WTC11 (cell line): ENCODE results near the gene DPP9. TPM values are rescaled to one million over a fixed set of nuclear protein-coding genes. Genes with fewer than 3 reads are reported as not detected.
A peak's percentile ranks its signal among the peaks of the same experiment; 100 is the strongest.

Experiments
- ATAC-seq: fragments of 200-7000 bp; cut with Tn5 transposase; 2 replicates; pipeline ENCODE4 v1.10.0; 2021; ENCODE audit warnings: mild to moderate bottlenecking, moderate library complexity
- CTCF ChIA-PET: fragments of 300-600 bp; sonication (Branson Sonifier 250); formaldehyde crosslinking; loops from one replicate; lab custom pipeline; 2021; ENCODE audit warnings: antibody characterized with exemption; lab: Charles Lee
- POLR2A ChIA-PET: fragments of 350-600 bp; sonication (Branson Sonifier 250); formaldehyde crosslinking; loops from one replicate; lab custom pipeline; 2021; ENCODE audit warnings: antibody characterized with exemption; lab: Charles Lee
- DNase-seq: peaks from one replicate; pipeline ENCODE4 v3.0.0; 2021; ENCODE audit warnings: low spot score
- H3K27ac Mint-ChIP-seq: 2 replicates; pipeline ENCODE4 v1.8.0; 2021; ENCODE audit warnings: mixed read lengths
- H3K27me3 Mint-ChIP-seq: 2 replicates; pipeline ENCODE4 v1.8.0; 2021; ENCODE audit warnings: low read depth, mild to moderate bottlenecking, moderate library complexity, mixed read lengths
- H3K36me3 Mint-ChIP-seq: 2 replicates; pipeline ENCODE4 v1.8.0; 2021; ENCODE audit warnings: mixed read lengths
- H3K4me1 Mint-ChIP-seq: 2 replicates; pipeline ENCODE4 v1.8.0; 2022; ENCODE audit warnings: mixed read lengths
- H3K4me3 Mint-ChIP-seq: 2 replicates; pipeline ENCODE4 v1.8.0; 2021; ENCODE audit warnings: mild to moderate bottlenecking, moderate library complexity, mixed read lengths
- H3K9me3 Mint-ChIP-seq: 2 replicates; pipeline ENCODE4 v1.8.0; 2021; ENCODE audit warnings: mixed read lengths
- CREM ChIP-seq: sonication (generic); formaldehyde crosslinking; IDR thresholded peaks from 2 replicates; pipeline ENCODE4 v1.8.1; 2022; ENCODE audit warnings: mild to moderate bottlenecking, missing genetic modification reagents, moderate library complexity
- ETV6 ChIP-seq: sonication (generic); formaldehyde crosslinking; IDR thresholded peaks from 2 replicates; pipeline ENCODE4 v1.8.1; 2022; ENCODE audit warnings: mild to moderate bottlenecking, missing genetic modification reagents
- GRHL2 ChIP-seq: fragments of 250-450 bp; sonication (Bioruptor Pico); IDR thresholded peaks from 2 replicates; pipeline ENCODE4 v1.8.0; 2022; ENCODE audit warnings: mild to moderate bottlenecking, moderate library complexity; ENCODE audit not compliant: insufficient replicate concordance, severe bottlenecking
- JUN ChIP-seq: sonication (generic); formaldehyde crosslinking; IDR thresholded peaks from 2 replicates; pipeline ENCODE4 v1.8.0; 2023; ENCODE audit warnings: mild to moderate bottlenecking, missing genetic modification reagents
- MYBL2 ChIP-seq: sonication (generic); formaldehyde crosslinking; IDR thresholded peaks from 2 replicates; pipeline ENCODE4 v1.8.1; 2023; ENCODE audit warnings: mild to moderate bottlenecking, moderate library complexity, missing genetic modification reagents
- NFATC4 ChIP-seq: fragments of 250-450 bp; sonication (Bioruptor Pico); IDR thresholded peaks from 2 replicates; pipeline ENCODE4 v1.9.0; 2021; ENCODE audit warnings: mild to moderate bottlenecking
- NFE2L1 ChIP-seq: sonication (generic); formaldehyde crosslinking; IDR thresholded peaks from 2 replicates; pipeline ENCODE4 v1.8.1; 2023; ENCODE audit warnings: missing genetic modification reagents
- NR2C2 ChIP-seq: sonication (generic); formaldehyde crosslinking; IDR thresholded peaks from 2 replicates; pipeline ENCODE4 v1.8.0; 2022; ENCODE audit warnings: mild to moderate bottlenecking, missing genetic modification reagents
- NR3C1 ChIP-seq: sonication (generic); formaldehyde crosslinking; conservative IDR thresholded peaks from 2 replicates; pipeline ENCODE4 v1.8.1; 2023; ENCODE audit warnings: low read depth, mild to moderate bottlenecking, missing genetic modification reagents
- RELA ChIP-seq: sonication (generic); formaldehyde crosslinking; IDR thresholded peaks from 2 replicates; pipeline ENCODE4 v1.8.1; 2022; ENCODE audit warnings: missing genetic modification reagents, mild to moderate bottlenecking, borderline replicate concordance
- SMAD3 ChIP-seq: sonication (generic); formaldehyde crosslinking; IDR thresholded peaks from 2 replicates; pipeline ENCODE4 v1.8.0; 2022; ENCODE audit warnings: missing genetic modification reagents, mild to moderate bottlenecking, borderline replicate concordance
- SMAD4 ChIP-seq: sonication (generic); formaldehyde crosslinking; IDR thresholded peaks from 2 replicates; pipeline ENCODE4 v1.8.0; 2022; ENCODE audit warnings: mild to moderate bottlenecking, missing genetic modification reagents
- TEAD4 ChIP-seq: sonication (generic); formaldehyde crosslinking; IDR thresholded peaks from 2 replicates; pipeline ENCODE4 v1.8.0; 2022; ENCODE audit warnings: mild to moderate bottlenecking, missing genetic modification reagents
- TP53 ChIP-seq: sonication (generic); formaldehyde crosslinking; IDR thresholded peaks from 2 replicates; pipeline ENCODE4 v1.8.1; 2023; ENCODE audit warnings: mild to moderate bottlenecking, missing genetic modification reagents
- ZBTB21 ChIP-seq: sonication (generic); formaldehyde crosslinking; IDR thresholded peaks from 2 replicates; pipeline ENCODE4 v1.8.1; 2023; ENCODE audit warnings: mild to moderate bottlenecking, missing genetic modification reagents, borderline replicate concordance
- ZNF219 ChIP-seq: sonication (generic); formaldehyde crosslinking; IDR thresholded peaks from 2 replicates; pipeline ENCODE4 v1.8.0; 2023; ENCODE audit warnings: missing genetic modification reagents, mild to moderate bottlenecking, borderline replicate concordance
- ZNF232 ChIP-seq: sonication (generic); formaldehyde crosslinking; IDR thresholded peaks from 2 replicates; pipeline ENCODE4 v1.8.0; 2022; ENCODE audit warnings: mild to moderate bottlenecking, missing genetic modification reagents
- ZNF423 ChIP-seq: fragments of 250-450 bp; sonication (Bioruptor Pico); IDR thresholded peaks from 2 replicates; pipeline ENCODE4 v2.1.2; 2022; ENCODE audit warnings: mild to moderate bottlenecking, moderate library complexity
- total RNA-seq: library from RNA; stranded (reverse); gene quantifications from 3 replicates; pipeline ENCODE4 v1.2.3, GENCODE V29; 2021
- TF ChIP-seq, protein P1 (sequence below): fragments of 250-450 bp; sonication (Bioruptor Pico); IDR thresholded peaks from 2 replicates; pipeline ENCODE4 v2.1.2; 2022; ENCODE audit warnings: mild to moderate bottlenecking, moderate library complexity
- TF ChIP-seq, protein P2 (sequence below): sonication (generic); formaldehyde crosslinking; IDR thresholded peaks from 2 replicates; pipeline ENCODE4 v1.8.1; 2023; ENCODE audit warnings: mild to moderate bottlenecking, missing genetic modification reagents, moderate library complexity
- TF ChIP-seq, protein P3 (sequence below): sonication (generic); formaldehyde crosslinking; IDR thresholded peaks from 2 replicates; pipeline ENCODE4 v1.8.1; 2023; ENCODE audit warnings: mild to moderate bottlenecking, missing genetic modification reagents
- TF ChIP-seq, protein P4 (sequence below): sonication (generic); formaldehyde crosslinking; IDR thresholded peaks from 2 replicates; pipeline ENCODE4 v1.8.0; 2023; ENCODE audit warnings: missing genetic modification reagents, mild to moderate bottlenecking, borderline replicate concordance
- TF ChIP-seq, protein P5 (sequence below): sonication (generic); formaldehyde crosslinking; IDR thresholded peaks from 2 replicates; pipeline ENCODE4 v1.8.1; 2022; ENCODE audit warnings: low read depth, missing genetic modification reagents, borderline replicate concordance

Gene DPP9
- total RNA-seq, 1 experiment from 2014 or later = 52.9 TPM

DNA sequence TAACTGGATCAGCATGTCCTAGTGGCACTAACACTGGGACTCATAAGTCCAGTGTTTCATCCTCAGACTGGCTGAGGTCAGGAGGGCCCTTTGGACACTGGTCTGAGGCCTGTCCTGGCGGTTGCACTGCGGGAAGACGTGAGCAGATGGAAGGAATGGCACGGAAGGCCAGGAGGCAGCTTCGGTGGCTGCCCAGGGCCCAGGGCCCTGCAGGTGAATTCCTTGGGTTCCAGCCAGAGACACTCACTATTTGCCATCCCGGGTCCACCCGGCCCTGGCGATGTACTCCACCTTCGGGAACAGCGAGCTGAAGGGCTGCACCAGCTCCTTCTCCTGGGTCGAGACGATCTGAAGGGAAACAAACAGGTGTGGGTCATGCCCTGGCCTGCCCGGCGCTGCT, 26.3 kb downstream of the DPP9 start:
- TF ChIP-seq TEAD4 (CRISPR knock-in tag) (no peak), ZBTB21 (CRISPR knock-in tag) (no peak), ZNF219 (CRISPR knock-in tag) (no peak), SMAD3 (no peak)
- TF ChIP-seq, protein P1, sequence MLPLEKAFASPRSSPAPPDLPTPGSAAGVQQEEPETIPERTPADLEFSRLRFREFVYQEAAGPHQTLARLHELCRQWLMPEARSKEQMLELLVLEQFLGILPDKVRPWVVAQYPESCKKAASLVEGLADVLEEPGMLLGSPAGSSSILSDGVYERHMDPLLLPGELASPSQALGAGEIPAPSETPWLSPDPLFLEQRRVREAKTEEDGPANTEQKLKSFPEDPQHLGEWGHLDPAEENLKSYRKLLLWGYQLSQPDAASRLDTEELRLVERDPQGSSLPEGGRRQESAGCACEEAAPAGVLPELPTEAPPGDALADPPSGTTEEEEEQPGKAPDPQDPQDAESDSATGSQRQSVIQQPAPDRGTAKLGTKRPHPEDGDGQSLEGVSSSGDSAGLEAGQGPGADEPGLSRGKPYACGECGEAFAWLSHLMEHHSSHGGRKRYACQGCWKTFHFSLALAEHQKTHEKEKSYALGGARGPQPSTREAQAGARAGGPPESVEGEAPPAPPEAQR (CRISPR knock-in tag) = no peak
- peaks cover 43% of the 10 kb centered on the region for H3K36me3 Mint-ChIP-seq
- POLR2A ChIA-PET = no interaction called here

DNA sequence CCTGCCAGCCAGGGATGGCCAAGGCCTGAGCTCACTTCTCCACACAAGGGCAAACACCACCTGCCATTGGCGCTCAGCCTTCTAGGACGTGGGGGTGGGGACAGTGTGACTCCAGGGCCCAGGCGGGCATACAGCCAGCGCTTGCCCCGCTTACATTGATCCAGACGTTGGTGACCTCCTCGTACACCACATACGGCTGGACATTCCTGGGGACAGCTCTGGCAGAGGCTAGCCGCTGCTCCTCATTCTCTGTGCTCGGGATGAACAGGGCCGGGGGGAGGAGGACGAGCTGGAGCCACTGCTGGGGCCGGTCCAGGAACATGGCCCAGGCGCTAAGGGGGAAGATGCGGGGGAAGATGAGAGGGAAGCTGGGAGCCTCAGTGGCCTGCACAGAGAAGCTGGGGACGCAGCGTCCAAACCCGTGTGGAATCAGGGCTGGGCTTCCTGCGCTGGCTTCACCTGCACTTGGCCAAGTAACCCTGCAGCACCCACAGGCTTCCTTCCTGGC, 28.4 kb downstream of the DPP9 start:
- no peak overlapping the region for H3K4me3 Mint-ChIP-seq
- H3K27me3 Mint-ChIP-seq = no peaks in the 10 kb centered on the region

More for the DNA sequence above, 26.3 kb downstream of the DPP9 start:
- H3K4me1 Mint-ChIP-seq = no peaks in the 10 kb centered on the region
- CTCF ChIA-PET = no interaction called here
- ATAC-seq (no peak), DNase-seq (no peak)
- H3K27ac Mint-ChIP-seq = peak overlapping the region; percentile 29; the same call in 1 of the 2 replicates
- no peaks in the 10 kb centered on the region for H3K27me3 Mint-ChIP-seq
- H3K4me3 Mint-ChIP-seq = no peak overlapping the region
- no peaks in the 10 kb centered on the region for H3K9me3 Mint-ChIP-seq

DNA sequence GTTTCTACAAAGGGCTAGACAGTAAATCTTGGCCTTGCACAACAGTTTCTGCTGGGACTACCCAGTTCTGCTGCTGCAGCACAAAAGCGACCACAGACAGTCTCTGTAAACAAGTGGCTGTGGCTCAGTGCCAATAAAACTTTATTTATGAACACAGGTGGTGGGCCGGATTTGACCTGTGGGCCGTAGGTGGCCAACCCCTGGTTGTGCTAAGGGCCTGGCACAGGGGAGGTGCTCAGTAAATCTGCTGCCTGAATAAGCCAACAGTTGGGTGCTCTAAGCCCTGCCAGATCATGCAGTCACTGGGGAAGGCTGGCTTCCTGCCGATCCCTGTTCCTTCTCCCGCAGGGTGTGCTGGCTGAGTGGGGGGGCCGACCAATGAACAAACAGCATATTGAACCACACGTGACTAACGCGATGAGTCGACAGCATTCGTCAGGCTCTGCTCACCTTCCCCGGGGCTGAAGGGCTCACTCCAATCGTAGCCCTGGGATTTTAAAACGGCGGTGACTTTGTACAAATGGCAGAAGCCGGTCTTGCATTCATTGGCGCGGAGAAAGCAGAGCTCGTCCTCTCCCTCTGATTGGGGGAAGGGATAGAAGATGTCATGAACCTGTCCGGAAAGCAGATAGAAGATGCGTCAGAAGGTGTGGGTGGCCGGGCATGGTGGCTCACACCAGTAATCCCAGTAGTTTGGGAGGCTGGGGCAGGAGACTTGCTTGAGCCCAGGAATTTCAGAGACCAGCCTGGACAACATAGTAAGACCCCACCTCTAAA, 29.2 kb downstream of the DPP9 start:
- no peaks in the 10 kb centered on the region for H3K4me1 Mint-ChIP-seq
- ATAC-seq (no peak), DNase-seq (no peak)
- no peak overlapping the region for H3K4me3 Mint-ChIP-seq
- no peaks in the 10 kb centered on the region for H3K9me3 Mint-ChIP-seq
- POLR2A ChIA-PET = no interaction called here
- CTCF ChIA-PET = no interaction called here
- H3K36me3 Mint-ChIP-seq = peaks cover 40% of the 10 kb centered on the region
- H3K27me3 Mint-ChIP-seq = no peaks in the 10 kb centered on the region
- no peak overlapping the region for H3K27ac Mint-ChIP-seq
- TF ChIP-seq, protein P2, sequence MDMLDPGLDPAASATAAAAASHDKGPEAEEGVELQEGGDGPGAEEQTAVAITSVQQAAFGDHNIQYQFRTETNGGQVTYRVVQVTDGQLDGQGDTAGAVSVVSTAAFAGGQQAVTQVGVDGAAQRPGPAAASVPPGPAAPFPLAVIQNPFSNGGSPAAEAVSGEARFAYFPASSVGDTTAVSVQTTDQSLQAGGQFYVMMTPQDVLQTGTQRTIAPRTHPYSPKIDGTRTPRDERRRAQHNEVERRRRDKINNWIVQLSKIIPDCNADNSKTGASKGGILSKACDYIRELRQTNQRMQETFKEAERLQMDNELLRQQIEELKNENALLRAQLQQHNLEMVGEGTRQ (CRISPR knock-in tag) = no peak
- TF ChIP-seq, protein P3, sequence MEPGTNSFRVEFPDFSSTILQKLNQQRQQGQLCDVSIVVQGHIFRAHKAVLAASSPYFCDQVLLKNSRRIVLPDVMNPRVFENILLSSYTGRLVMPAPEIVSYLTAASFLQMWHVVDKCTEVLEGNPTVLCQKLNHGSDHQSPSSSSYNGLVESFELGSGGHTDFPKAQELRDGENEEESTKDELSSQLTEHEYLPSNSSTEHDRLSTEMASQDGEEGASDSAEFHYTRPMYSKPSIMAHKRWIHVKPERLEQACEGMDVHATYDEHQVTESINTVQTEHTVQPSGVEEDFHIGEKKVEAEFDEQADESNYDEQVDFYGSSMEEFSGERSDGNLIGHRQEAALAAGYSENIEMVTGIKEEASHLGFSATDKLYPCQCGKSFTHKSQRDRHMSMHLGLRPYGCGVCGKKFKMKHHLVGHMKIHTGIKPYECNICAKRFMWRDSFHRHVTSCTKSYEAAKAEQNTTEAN (CRISPR knock-in tag) = no peak
- TF ChIP-seq RELA (CRISPR knock-in tag) (no peak), CREM (CRISPR knock-in tag) (no peak), TP53 (CRISPR knock-in tag) (no peak), SMAD4 (CRISPR knock-in tag) (no peak), NFE2L1 (no peak), ETV6 (no peak), SMAD3 (no peak), MYBL2 (CRISPR knock-in tag) (no peak), ZNF232 (CRISPR knock-in tag) (no peak)

More for the DNA sequence above, 28.4 kb downstream of the DPP9 start:
- no peak overlapping the region for H3K27ac Mint-ChIP-seq
- CTCF ChIA-PET = interaction anchor here (1.4 kb wide), 1 partner anchor 115 kb away, joined by 3 read pairs; no protein-coding TSS in a partner anchor
- TF ChIP-seq NR2C2 (CRISPR knock-in tag) = no peak
- TF ChIP-seq, protein P4, sequence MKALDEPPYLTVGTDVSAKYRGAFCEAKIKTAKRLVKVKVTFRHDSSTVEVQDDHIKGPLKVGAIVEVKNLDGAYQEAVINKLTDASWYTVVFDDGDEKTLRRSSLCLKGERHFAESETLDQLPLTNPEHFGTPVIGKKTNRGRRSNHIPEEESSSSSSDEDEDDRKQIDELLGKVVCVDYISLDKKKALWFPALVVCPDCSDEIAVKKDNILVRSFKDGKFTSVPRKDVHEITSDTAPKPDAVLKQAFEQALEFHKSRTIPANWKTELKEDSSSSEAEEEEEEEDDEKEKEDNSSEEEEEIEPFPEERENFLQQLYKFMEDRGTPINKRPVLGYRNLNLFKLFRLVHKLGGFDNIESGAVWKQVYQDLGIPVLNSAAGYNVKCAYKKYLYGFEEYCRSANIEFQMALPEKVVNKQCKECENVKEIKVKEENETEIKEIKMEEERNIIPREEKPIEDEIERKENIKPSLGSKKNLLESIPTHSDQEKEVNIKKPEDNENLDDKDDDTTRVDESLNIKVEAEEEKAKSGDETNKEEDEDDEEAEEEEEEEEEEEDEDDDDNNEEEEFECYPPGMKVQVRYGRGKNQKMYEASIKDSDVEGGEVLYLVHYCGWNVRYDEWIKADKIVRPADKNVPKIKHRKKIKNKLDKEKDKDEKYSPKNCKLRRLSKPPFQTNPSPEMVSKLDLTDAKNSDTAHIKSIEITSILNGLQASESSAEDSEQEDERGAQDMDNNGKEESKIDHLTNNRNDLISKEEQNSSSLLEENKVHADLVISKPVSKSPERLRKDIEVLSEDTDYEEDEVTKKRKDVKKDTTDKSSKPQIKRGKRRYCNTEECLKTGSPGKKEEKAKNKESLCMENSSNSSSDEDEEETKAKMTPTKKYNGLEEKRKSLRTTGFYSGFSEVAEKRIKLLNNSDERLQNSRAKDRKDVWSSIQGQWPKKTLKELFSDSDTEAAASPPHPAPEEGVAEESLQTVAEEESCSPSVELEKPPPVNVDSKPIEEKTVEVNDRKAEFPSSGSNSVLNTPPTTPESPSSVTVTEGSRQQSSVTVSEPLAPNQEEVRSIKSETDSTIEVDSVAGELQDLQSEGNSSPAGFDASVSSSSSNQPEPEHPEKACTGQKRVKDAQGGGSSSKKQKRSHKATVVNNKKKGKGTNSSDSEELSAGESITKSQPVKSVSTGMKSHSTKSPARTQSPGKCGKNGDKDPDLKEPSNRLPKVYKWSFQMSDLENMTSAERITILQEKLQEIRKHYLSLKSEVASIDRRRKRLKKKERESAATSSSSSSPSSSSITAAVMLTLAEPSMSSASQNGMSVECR = no peak
- TF ChIP-seq ZNF423 (CRISPR knock-in tag) = no peak
- no peak for TF ChIP-seq GRHL2 (CRISPR knock-in tag)
- no peak for TF ChIP-seq ZNF219 (CRISPR knock-in tag)
- TF ChIP-seq NR3C1 (CRISPR knock-in tag) = no peak
- no peak for TF ChIP-seq JUN
- TF ChIP-seq NFATC4 (CRISPR knock-in tag) = no peak
- TF ChIP-seq, protein P5, sequence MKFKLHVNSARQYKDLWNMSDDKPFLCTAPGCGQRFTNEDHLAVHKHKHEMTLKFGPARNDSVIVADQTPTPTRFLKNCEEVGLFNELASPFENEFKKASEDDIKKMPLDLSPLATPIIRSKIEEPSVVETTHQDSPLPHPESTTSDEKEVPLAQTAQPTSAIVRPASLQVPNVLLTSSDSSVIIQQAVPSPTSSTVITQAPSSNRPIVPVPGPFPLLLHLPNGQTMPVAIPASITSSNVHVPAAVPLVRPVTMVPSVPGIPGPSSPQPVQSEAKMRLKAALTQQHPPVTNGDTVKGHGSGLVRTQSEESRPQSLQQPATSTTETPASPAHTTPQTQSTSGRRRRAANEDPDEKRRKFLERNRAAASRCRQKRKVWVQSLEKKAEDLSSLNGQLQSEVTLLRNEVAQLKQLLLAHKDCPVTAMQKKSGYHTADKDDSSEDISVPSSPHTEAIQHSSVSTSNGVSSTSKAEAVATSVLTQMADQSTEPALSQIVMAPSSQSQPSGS (CRISPR knock-in tag) = no peak
- DNase-seq = no peak
- no peaks in the 10 kb centered on the region for H3K4me1 Mint-ChIP-seq
- H3K36me3 Mint-ChIP-seq = peaks cover 37% of the 10 kb centered on the region
- POLR2A ChIA-PET = interaction anchor here (0.6 kb wide), 1 partner anchor 55 kb away, joined by 9 read pairs; no protein-coding TSS in a partner anchor
- ATAC-seq = no peak
- H3K9me3 Mint-ChIP-seq = no peaks in the 10 kb centered on the region
